CD4-positive, alpha-beta T cell (primary cell): ENCODE data around the gene JARID2. TPM values are rescaled to one million over a fixed set of nuclear protein-coding genes. Genes with fewer than 3 reads are reported as not detected.

Experiments
- ATAC-seq: fragments of 200-7000 bp; cut with Tn5 transposase; one replicate; pipeline ENCODE4 v1.10.0; 2022; ENCODE audit warnings: mild to moderate bottlenecking; ENCODE audit not compliant: poor library complexity
- CTCF ChIA-PET: fragments of 350-600 bp; sonication (Branson Sonifier 250); formaldehyde crosslinking; loops from one replicate; lab custom pipeline; 2021; ENCODE audit warnings: antibody characterized with exemption, inconsistent platforms; lab: Charles Lee
- POLR2A ChIA-PET: fragments of 350-600 bp; sonication (Branson Sonifier 250); formaldehyde crosslinking; loops from one replicate; lab custom pipeline; 2021; ENCODE audit warnings: antibody characterized with exemption, inconsistent platforms; lab: Charles Lee
- DNase-seq, 14 experiments: peaks; one replicate each; pipeline ENCODE4 v3.0.0-alpha.2; 2013 to 2020; ENCODE audit warnings: mixed read lengths in 2 of 14
- H3K27ac ChIP-seq, 2 donors: one replicate each; pipeline versions ENCODE4 v1.5.1 to v1.7.0; 2013; ENCODE audit warnings: low read length in 2 of 2, low read depth in 1 of 2, mild to moderate bottlenecking in 1 of 2
- H3K27me3 ChIP-seq, 2 experiments: 1 replicate in 1 of 2; 2 replicates in 1 of 2; pipeline versions ENCODE4 v1.6.1 to v1.7.0; 2013; ENCODE audit warnings: low read length in 2 of 2, control low read depth in 1 of 2, mild to moderate bottlenecking in 1 of 2, moderate library complexity in 1 of 2; ENCODE audit not compliant: insufficient read depth in 2 of 2, control insufficient read depth in 1 of 2
- H3K36me3 ChIP-seq: one replicate; pipeline ENCODE4 v1.6.1; 2013; ENCODE audit warnings: low read length, control low read depth; ENCODE audit not compliant: insufficient read depth
- H3K4me1 ChIP-seq: one replicate; pipeline ENCODE4 v1.6.1; 2013; ENCODE audit warnings: low read length, control low read depth; ENCODE audit not compliant: insufficient read depth
- H3K4me3 ChIP-seq: one replicate; pipeline ENCODE4 v1.5.1; 2013; ENCODE audit warnings: mild to moderate bottlenecking, low read length, moderate library complexity
- H3K9me3 ChIP-seq, 2 experiments: 1 replicate in 1 of 2; 2 replicates in 1 of 2; pipeline versions ENCODE4 v1.6.1 to v1.7.0; 2013; ENCODE audit warnings: low read length in 2 of 2, mild to moderate bottlenecking in 2 of 2, control low read depth in 1 of 2, moderate library complexity in 1 of 2; ENCODE audit not compliant: control insufficient read depth in 1 of 2, insufficient read depth in 1 of 2
- H3K27ac Mint-ChIP-seq: one replicate; pipeline ENCODE4 v1.8.0; 2020; ENCODE audit warnings: mixed read lengths
- H3K27me3 Mint-ChIP-seq: one replicate; pipeline ENCODE4 v1.8.0; 2021; ENCODE audit warnings: mixed read lengths
- H3K36me3 Mint-ChIP-seq: one replicate; pipeline ENCODE4 v1.8.0; 2021; ENCODE audit warnings: low read depth, mixed read lengths
- H3K4me1 Mint-ChIP-seq: one replicate; pipeline ENCODE4 v1.8.0; 2021; ENCODE audit warnings: low read depth, mixed read lengths
- H3K4me3 Mint-ChIP-seq: one replicate; pipeline ENCODE4 v1.8.0; 2020; ENCODE audit warnings: mild to moderate bottlenecking, mixed read lengths
- H3K9me3 Mint-ChIP-seq: one replicate; pipeline ENCODE4 v1.8.0; 2020; ENCODE audit warnings: mixed read lengths
- CTCF ChIP-seq: fragments of 200-600 bp; IDR thresholded peaks from one replicate; pipeline ENCODE4 v1.8.0; 2022; ENCODE audit warnings: antibody characterized with exemption, mild to moderate bottlenecking
- intact Hi-C, 2 experiments: fragments of 100-400 bp; cut with DNase I in 1 of 2; cut with micrococcal nuclease in 1 of 2; formaldehyde crosslinking; loops; one replicate each; pipeline versions ENCODE4 v1.15.1 to v1.9.0; 2023 to 2025; cut with DNase I, micrococcal nuclease
- total RNA-seq, 174 experiments: library from RNA in 2 of 174; stranded (reverse) in 2 of 174; gene quantifications; one replicate each; pipeline ENCODE4 v1.2.3 and lab custom pipeline; 2021 to 2026

Gene JARID2
- total RNA-seq, 2 experiments from 2014 or later, result 32.0 to 33.0 TPM

GRCh38 chr6:15457121-15457650 is 211.3 kb downstream of the JARID2 start:
- Histone ChIP-seq H3K4me3 (no peak overlapping the region), H3K27me3 (no peaks in the 10 kb centered on the region), H3K9me3 (no peaks in the 10 kb centered on the region), H3K27ac (no peak overlapping the region), H3K36me3 (peaks cover 19% of the 10 kb centered on the region), H3K4me1 (peaks cover 4% of the 10 kb centered on the region)
- DNase-seq (no peak), ATAC-seq (no peak)
- no peak for TF ChIP-seq CTCF
- Mint-ChIP-seq H3K9me3 (no peaks in the 10 kb centered on the region), H3K36me3 (peaks cover 33% of the 10 kb centered on the region), H3K4me3 (no peak overlapping the region), H3K27me3 (no peaks in the 10 kb centered on the region), H3K27ac (no peak overlapping the region), H3K4me1 (peaks cover 68% of the 10 kb centered on the region)
- ChIA-PET CTCF (interaction anchor here (1.2 kb wide), 1 partner anchor 61 kb away, joined by 3 read pairs; no protein-coding TSS in a partner anchor), POLR2A (interaction anchor here (0.6 kb wide), 1 partner anchor 10 kb away, joined by 4 read pairs; no protein-coding TSS in a partner anchor)
- intact Hi-C loops, result no loop called here

GRCh38 chr6:15458021-15458459 is 212.2 kb downstream of the JARID2 start:
- peaks cover 11% of the 10 kb centered on the region for H3K36me3 ChIP-seq
- POLR2A ChIA-PET, result no interaction called here
- ATAC-seq (no peak), DNase-seq (no peak)
- H3K9me3 Mint-ChIP-seq, result no peaks in the 10 kb centered on the region
- no peak overlapping the region for H3K27ac ChIP-seq
- intact Hi-C loops, result no loop called here
- no peaks in the 10 kb centered on the region for H3K4me1 ChIP-seq
- no peak overlapping the region for H3K4me3 Mint-ChIP-seq
- no peaks in the 10 kb centered on the region for H3K27me3 Mint-ChIP-seq
- H3K4me3 ChIP-seq, result no peak overlapping the region
- no peaks in the 10 kb centered on the region for H3K27me3 ChIP-seq
- no peak overlapping the region for H3K27ac Mint-ChIP-seq
- no peaks in the 10 kb centered on the region for H3K9me3 ChIP-seq
- peaks cover 68% of the 10 kb centered on the region for H3K4me1 Mint-ChIP-seq
- no peak for TF ChIP-seq CTCF
- peaks cover 24% of the 10 kb centered on the region for H3K36me3 Mint-ChIP-seq
- CTCF ChIA-PET, result no interaction called here

- H3K4me1 Mint-ChIP-seq, result peaks cover 70% of the 10 kb centered on the region
These were observed 214.3 kb downstream of the JARID2 start for GRCh38 chr6:15460110-15460727.

More at GRCh38 chr6:15460110-15460727, 214.3 kb downstream of the JARID2 start:
- H3K36me3 ChIP-seq, result no peaks in the 10 kb centered on the region
- ATAC-seq (no peak), DNase-seq (no peak)
- H3K27me3 ChIP-seq, result no peaks in the 10 kb centered on the region
- H3K9me3 Mint-ChIP-seq, result no peaks in the 10 kb centered on the region
- intact Hi-C loops, result loop anchor here in 1 of 2 experiments (5.0 kb wide), 1 partner anchor 1248 kb away; no protein-coding TSS in a partner anchor
- no peaks in the 10 kb centered on the region for H3K4me1 ChIP-seq
- POLR2A ChIA-PET, result interaction anchor here (0.6 kb wide), 1 partner anchor 505 kb away, joined by 3 read pairs; no protein-coding TSS in a partner anchor
- H3K4me3 Mint-ChIP-seq, result no peak overlapping the region
- no peak overlapping the region for H3K27ac Mint-ChIP-seq
- no peak overlapping the region for H3K4me3 ChIP-seq
- no peak overlapping the region for H3K27ac ChIP-seq
- H3K9me3 ChIP-seq, result no peaks in the 10 kb centered on the region
- H3K36me3 Mint-ChIP-seq, result peaks cover 13% of the 10 kb centered on the region
- H3K27me3 Mint-ChIP-seq, result no peaks in the 10 kb centered on the region
- CTCF ChIA-PET, result no interaction called here
- TF ChIP-seq CTCF, result no peak
